ENCODE data around the gene PDP2.

GRCh38 chr16:66871840-66872239 is 8.5 kb upstream of the PDP2 start:
- TF ChIP-seq, protein P1, sequence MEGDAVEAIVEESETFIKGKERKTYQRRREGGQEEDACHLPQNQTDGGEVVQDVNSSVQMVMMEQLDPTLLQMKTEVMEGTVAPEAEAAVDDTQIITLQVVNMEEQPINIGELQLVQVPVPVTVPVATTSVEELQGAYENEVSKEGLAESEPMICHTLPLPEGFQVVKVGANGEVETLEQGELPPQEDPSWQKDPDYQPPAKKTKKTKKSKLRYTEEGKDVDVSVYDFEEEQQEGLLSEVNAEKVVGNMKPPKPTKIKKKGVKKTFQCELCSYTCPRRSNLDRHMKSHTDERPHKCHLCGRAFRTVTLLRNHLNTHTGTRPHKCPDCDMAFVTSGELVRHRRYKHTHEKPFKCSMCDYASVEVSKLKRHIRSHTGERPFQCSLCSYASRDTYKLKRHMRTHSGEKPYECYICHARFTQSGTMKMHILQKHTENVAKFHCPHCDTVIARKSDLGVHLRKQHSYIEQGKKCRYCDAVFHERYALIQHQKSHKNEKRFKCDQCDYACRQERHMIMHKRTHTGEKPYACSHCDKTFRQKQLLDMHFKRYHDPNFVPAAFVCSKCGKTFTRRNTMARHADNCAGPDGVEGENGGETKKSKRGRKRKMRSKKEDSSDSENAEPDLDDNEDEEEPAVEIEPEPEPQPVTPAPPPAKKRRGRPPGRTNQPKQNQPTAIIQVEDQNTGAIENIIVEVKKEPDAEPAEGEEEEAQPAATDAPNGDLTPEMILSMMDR (IDR thresholded peaks at IDR 0.05 in 8 of 11, conservative IDR thresholded peaks at IDR 0.05 in 3 of 11): no peak
- TF ChIP-seq POLR2A (IDR thresholded peaks at IDR 0.05): no peak
- TF ChIP-seq POLR2AphosphoS5 (IDR thresholded peaks at IDR 0.05): no peak
